Superior temporal gyrus (tissue), 1 donor: Measurements from ENCODE around the gene C11orf91.
"Not testable (repeated sequence)": the region's sequence is repeated elsewhere in the genome, so short reads cannot be mapped to it uniquely, and the experiment has no call there.

Source experiments
- DNase-seq: peaks from one replicate; pipeline ENCODE4 v3.0.0-alpha.2; 2016; ENCODE audit errors: extremely low spot score

Gene C11orf91

DNA sequence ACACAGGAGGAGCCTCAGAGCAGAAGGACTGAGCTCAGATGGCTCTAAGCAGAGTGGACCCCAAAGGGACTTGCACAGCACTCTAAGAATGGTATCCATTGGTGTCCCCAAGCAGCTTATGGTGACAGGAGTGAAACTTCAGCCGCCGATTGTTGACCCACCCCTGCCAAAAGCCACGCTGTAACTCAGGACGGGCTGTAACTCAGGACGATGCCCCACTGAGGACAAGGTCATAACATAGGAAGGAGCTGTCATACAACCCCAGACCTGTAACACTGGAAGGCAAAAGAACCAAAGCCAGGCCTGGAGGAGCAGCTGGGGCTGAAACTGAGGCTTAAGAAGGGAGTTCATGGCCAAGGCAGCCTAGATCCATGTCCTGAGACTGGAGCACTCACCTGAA is 21.4 kb upstream of the C11orf91 start:
- DNase-seq = no peak

DNA sequence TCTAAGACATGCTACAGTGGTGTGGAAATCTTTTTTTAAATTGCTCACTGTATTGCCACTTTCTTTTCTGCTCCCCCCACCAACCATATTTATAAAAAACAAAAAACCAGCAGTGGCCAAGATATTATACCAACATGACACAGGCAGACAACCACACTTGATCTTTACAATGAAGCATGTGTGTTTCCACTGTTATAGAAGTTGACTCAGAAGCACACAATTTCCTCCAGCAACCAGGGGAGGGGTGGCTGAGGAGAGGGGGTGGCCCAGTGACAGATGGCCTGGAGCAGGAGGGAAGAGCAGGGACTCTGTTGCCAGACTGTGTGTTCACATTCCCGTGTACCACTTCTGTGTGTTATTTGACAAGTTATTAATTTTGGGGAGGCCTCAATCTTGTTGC is 20.8 kb upstream of the C11orf91 start:
- no peak for DNase-seq

DNA sequence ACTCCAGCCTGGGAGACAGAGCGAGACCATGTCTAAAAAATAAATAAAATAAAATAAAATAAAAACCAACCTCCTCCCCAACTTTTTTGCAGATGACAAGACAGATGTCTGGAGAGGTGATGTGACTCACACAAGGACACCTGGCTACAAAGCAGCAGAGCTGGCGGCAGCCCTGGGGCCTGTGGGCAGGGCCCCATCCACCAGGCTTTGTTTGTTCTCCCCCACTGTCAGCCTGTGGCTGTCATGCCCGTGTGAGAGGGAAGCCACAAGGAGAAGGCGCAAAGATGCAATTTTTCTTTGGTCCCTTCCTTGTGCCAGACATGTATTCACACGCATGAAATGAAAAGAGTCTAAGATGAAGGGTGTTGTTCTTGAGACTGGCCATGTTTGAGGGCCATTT is 19.0 kb upstream of the C11orf91 start:
- no peak for DNase-seq

DNA sequence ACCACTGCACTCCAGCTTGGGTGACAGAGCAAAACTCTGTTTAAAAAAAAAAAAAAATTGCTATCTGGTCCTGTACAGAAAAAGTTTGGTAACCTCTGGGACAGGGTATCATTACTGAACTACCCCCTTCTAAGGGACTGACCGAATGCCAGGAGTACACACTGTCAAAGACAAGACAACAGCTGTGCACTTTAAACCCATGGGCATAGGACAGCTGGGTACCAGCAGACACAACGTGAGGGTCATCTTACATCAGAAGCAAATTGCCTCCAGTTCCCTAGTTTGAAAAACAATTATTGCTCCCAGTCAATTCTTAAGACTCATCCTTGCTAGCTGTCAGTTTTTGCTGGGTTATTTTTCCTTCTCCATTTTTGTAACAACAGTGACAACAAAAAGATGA is 17.8 kb upstream of the C11orf91 start:
- no peak for DNase-seq

DNA sequence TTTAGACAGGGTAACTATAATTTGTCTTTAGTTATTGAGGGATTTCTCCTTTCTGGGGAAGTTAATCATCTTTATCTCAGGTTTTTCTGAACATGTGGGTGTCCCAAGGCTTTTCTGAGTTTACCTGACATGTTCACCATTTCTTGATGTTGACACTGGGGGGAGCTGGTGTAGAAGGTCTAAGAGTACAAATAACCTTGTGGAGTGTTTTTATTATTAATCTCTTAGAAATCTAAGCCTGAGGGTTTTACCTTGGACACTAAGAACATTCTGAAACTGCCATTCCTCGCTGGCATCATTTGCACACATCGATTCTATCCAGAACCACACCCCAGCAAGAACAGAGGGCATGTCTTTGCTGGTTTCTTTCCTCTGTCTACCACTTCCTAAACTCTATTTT is 15.6 kb upstream of the C11orf91 start:
- DNase-seq = no peak

DNA sequence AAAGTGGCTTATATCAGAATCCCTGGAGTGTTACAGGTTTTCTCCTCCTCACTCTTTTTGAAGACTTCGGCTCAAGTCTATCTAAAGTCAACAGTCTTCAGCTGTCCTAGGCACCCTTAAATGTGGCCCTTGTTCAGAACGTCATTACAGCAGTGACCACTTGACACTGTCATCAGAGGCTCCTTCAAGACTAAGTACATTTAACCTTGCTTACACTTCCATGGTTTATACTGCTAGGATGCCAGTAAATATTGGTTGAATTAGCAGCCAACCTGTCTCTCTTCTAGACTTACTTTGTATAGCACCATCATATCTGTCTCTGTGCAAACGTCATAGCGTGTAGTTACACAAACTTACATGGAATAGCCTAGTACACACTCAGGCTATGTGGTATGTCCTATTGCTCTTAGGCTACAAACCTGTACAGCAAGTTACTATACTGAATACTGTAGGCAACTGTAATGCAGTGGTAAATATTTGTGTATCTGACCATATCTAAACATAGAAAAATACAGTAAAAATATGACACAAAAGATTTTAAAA is 13.3 kb upstream of the C11orf91 start:
- no peak for DNase-seq

DNA sequence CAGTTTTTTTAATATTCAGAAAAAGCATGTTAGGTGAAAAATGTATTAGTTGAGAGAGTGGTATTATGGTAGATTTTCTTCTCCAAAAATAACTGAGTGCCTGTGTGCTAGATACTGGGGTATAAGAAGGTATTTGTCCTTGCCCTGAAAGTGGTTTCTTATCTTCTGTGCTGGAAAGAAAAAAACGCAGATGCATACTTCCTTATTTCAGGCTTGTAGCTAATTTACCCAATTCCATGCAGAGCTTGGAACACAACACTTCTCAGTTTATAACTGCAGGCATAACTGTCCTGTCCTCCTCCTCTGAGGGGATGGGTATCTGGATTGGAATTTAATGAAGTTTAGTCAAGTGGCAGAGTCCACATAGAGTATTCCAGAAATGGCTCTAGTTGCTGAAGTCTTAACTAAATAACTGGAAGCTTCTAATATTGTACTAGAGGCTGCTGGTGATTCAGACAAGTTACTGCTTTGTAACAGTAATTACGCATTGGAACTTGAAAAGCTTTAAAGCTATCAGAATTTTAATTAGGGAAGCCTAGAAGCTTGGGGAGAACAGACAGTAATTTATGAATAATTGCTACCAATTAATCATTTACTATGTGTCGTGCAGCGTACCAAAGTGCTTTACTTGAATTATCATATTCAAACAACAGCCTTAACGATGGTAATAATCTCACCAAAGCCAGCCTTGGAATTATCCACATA is 12.7 kb upstream of the C11orf91 start:
- no peak for DNase-seq

DNA sequence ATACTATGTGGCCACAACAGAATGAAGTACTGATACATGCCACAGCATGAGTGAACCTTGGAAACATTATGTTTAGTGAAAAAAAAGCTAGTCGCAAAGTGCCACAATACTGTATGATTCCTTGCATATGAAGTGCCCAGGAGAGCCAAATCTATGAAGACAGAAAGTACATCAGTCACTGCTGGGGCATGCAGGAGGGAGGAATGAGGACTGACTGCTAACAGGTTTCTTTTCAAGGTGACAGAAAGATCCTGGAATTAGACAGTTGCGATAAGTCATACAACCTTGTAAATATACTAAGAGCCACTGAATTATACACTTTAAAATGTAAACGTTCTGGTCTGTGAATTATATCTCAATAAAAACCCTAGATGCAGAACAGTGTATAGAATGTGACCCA is 11.8 kb upstream of the C11orf91 start:
- DNase-seq = no peak

DNA sequence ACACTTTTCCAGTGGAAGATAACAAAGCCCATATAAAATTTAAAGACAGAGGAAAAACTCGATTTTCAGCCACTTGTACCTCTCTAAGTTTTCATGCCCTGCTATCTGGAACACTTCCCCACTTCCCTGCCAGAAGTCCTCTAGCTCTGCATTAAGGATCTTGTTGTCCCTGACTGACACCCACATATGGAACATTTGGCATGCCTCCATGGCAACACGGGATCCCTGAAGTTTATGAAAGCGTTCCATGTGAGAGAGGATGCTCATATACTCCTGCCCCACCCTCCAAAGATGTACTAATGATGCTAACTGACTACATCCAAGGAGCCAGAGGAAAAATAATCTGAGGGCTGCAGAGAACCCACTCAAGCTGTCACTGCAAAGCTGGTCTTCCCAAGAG is 8.8 kb upstream of the C11orf91 start:
- DNase-seq = no peak

DNA sequence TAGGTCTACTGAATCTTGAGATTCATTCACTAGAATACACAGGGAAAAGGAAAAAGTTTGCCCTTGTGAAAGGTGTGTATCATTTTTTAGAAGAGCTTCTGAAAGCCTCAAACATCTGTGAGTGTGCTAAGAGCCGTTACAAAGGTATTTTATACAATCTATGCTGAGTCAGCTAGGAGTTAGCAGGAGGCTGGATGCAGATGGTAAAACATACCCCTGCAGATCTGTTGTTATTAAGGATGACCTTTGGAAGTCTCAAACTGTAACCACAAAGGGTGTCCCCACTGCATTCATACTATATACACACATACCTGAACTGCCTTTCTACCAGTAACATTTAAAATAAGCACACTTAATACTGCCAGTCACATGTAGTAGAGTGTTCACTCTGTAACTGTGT is 8.4 kb upstream of the C11orf91 start:
- DNase-seq = no peak

DNA sequence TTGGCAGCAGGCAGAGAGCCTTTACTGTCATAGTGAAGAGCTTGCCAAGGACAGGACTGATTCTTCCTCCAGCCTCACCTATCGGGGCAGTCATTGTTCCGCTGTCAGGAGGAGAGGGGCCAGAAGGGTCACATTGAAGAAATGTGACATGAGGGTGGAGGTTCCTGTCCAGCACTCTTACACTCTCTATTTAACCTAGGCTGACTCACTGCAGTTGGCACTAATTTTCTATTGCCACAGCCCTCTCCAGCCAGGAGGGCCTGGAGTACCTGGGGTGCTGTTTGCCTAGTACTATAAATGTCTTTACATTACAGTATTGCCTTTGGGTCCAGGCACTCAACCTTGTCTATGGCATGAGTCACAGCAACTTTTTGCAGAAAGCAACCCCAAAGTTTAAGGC is 7.2 kb upstream of the C11orf91 start:
- DNase-seq = not testable (repeated sequence)

DNA sequence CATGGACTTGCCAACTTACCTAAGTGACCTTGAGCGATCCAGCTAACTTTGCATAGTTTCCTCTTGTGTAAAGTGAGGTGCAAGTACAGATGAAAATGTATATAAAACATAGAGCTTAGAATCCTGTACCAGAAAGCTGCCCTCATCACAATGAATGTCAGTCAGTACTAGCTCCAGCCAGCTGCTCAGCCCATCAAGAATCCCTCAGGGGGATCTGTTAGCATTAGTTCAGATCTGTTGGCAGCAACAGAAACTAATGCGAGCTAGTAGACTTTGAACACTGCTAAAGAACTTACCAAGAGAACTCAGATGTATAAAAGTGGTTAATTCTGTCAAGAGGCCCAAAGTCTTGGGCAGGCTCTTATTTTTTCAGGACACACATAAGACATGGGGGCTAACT is 6.3 kb upstream of the C11orf91 start:
- no peak for DNase-seq

DNA sequence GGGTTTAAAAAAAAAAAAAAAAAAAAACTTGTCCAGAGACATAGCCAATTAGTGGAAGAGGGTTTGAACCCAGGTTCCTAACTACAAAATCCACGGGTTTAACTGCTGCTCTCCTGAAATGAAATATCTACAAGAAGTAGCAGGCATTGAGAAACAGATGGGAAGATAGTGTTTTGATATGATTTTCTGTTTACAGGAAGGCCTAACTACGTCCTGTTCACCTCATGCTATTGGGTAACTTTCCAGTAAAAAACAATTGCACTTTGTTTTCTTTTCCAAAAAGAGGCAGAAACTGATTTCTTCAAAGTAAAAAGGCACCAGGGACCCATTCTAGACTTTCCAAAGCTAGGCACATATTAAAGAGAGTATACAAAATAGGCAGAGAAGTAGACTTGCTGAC is 5.9 kb upstream of the C11orf91 start:
- no peak for DNase-seq

DNA sequence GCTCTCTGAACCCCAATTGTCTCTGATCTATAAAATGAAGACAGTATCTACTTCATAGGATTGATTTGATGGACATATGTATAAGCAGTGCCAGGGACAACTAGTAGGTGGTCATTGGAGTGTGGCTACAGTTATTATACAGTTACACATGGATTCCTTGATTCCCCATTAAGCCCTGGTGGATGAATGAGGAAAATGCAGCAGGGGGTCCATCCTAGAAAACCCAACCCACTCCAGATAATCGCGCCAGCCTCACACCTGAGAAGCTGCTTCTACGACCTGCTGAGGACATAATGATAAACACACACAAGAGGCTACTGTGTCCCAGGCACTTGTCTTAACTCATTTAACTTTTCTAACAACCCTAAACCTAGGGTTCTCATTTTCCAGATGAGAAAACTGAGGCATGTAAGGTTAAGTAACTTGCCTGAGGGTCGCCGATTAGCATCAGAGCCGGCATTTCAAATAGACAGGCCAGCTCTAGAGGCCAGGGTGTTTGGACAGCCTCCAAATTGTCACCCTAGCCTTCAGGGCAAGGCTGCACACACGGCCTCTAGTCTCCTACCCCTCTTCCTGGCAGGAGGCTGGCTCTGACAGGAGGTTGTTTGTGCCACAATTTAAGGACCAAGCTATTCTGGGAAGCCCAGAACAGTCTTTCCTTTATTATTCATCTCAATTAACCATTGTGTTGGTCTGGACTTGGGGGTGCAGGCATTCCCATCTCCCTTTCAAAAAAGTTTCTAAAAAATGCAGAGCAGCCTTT is 3.8 kb upstream of the C11orf91 start:
- DNase-seq = no peak

DNA sequence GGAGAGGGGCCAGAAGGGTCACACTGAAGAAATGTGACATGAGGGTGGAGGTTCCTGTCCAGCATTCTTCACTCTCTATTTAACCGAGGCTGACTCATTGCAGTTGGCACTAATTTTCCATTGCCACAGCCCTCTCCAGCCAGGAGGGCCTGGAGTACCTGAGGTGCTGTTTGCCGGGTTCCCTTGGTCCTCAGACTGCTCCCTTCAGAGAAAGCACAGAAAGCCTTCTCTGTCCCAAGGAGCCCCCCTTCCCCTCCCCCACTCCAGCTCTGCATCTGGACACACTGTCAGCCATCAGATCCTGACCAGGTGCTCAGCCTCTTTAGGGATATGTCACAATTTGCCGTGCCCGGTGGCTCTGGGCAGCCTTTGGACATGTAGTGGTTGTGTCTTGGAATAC is 3.2 kb upstream of the C11orf91 start:
- no peak for DNase-seq

DNA sequence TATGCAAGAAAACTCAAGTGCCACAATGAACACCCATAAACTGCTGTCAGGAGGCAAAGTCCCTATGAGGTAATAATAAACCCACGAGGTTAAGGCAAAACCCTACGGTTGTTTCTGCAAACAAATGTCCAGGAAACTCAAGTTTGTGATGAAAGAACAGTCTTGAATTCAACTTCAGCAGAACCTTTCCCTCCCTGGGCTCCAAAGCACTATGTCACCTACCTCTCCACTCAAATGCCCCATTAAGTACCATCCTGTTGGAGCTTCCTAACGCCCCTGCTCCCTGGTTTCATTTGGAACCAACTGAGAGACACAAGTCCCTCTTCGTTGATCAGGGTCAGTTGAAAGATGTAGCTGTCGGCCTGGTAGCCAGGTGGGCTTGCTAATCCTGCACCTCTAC is 2.6 kb upstream of the C11orf91 start:
- DNase-seq = no peak

DNA sequence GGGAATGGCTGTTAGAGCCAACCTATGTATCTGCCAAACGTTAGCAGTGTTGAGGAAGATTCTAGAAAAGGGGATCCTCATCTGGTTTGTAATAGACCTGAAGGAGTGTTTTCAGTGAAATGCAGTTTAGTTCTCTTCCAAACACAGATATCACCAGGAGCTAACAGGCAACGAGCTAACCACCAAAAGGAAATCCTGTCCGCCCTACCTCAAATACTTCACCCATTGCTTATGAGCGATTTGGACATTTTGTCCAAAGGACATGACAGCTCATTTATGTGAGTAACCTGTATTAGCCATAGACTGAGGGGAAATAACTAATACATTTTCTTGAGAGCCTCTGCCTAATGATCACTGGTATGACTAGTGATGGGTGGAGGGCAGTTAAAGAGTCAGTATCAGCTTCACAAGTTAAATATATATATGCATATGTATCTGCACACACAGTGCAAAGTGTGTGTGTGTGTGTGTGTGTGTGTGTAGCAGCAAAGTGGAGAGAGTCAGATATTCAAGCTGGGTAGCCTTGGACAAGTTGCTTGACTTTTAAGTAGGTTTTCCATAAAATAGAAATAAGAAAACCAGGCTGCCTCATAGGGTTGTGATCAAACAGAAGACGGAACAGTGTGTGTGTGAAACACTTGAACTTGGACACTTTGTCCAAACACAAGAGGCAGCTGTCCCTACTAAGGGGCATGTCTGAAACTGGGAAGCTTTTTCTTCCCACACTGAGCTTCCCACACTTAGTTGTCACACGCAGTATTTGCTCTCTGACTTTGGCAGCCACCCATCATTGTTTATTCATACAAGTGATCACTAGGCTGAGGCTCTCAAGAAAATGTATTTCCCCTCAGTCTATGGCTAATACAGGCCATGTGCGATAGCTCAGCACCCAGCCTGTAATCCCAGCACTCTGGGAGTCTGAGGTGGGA is 940 bp upstream of the C11orf91 start:
- peak; percentile 87 for DNase-seq

DNA sequence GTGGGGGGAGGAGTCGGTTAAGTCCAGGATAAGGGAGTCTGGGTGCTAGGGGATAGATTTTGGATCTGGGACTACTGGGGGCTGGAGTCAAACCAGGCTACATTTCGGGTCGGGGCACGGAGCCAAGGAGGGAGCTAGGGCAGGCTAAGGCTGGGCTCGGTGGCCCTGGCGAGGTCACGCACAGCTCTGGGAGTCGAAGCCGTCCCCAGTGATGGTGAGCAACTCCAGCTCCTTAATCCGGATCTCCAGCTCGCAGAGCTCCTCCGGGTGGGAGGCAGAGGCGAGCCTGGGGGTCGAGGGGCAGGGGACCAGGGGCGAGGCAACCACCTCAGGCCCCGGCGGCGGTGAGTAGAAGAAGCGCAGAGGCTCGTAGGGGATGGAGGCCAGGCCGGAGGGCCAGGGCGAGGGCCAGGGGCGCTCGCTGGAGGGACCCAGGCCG is 544 bp downstream of the C11orf91 start:
- DNase-seq = no peak

DNA sequence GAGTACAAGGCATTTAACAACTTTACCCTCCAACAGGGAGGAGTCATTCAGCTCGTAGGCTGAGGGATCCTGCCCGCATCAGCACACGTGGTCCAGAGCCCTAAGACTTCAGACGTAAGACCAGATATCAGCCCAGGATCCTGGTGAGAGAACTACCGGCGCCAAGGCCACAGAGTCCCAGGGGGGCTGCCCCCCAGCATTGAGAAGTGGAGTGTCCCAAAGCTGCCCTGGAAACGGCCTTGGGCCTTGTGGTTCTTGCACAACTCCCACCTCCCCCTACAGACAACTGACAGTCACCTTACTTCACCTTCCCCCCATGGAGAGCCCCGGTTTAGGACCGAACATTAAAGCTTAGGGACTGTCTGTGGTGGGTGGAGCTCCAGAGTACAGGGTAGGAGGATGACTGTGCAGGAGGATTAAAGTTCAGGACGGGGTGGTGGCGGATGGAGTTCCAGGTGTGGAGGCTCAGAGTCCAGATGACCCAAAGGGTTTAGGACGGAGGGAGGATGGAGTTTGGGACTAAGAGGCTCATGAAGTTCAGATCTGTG is 1.0 kb downstream of the C11orf91 start:
- DNase-seq = no peak

DNA sequence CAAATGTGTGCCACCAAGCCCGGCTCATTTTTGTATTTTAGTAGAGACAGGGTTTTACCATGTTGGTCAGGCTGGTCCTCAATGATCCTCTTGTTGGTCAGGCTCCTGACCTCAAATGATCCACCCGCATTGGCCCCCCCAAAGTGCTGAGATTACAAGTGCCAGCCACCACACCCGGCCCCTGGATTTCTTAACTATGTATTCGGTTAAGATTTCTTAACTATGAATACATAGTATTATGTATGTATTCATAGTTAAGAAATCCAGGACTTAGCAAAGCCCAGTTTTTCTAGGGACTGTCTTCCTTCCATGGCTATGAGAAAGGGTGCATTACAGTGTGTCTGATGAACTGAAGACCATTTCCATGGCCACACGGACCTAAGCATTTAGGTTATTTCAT is 1.7 kb downstream of the C11orf91 start:
- no peak for DNase-seq

DNA sequence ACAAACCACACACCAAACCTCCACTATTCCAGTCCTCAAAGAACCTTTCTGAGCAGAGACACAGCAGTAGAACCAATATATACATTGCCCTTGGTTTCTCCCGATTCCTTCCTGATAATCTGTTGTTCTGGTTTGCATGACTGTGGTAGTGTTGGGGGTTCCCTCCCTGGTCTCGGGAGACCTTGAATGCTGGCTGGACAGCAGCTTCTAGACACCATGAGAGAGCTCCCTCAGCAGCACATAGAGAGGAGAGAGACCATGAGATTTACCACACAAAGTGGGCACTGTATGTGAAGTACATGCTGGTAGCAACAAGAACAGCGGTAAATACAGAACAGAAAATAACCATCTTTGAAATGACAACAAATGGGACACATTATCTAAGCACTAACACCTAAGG is 2.6 kb downstream of the C11orf91 start:
- DNase-seq = no peak
